NCI-H2227 (cell line): ENCODE data around the gene MRPL43.
"Not testable (repeated sequence)": the region's sequence is repeated elsewhere in the genome, so short reads cannot be mapped to it uniquely, and the experiment has no call there.

Experiments used
- DNase-seq: peaks from one replicate; lab custom pipeline; 2025; ENCODE audit not compliant: unreplicated experiment; lab: John Stamatoyannopoulos, UW

The MRPL43 gene

DNA sequence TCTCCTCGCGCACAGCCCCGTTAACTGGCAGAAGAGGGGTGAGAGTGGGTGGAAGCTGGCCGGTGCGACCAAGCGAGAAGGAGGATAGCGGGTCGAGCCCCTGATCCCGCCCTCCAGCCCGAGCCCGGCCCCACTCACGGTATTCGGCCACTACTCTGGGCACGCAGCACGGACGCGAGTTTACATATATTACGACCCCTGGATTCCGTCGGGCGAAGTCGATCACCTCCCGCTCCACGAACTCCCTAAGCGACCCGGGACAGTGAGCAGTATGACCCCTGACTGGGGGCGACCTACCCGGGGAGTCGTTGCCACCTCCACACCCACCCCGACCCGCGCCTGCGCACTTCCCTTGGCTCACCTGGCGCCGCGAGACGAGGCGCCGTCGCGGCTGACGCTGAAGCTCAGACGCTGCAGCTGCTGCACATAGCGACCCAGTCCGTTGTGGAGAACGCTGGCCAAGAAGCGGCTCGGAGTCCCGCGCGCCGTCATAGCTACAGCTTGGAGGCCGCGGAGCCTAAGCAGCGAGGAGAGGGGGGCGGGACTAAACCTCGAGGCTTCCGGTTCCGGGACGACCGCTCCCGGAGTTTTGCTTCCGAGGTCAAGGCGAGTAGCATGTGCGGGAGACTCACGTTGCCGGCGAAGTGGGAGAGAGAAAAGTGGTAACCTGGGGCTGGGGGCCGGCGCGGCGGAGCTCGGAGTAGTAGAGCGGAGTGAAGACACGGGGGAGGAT lies at the start of gene MRPL43, which contains the start of gene TWNK:
Gene MRPL43, minus strand, starts transcription at position 546 of the 733 bp plus-strand sequence. Its CDS starts 54 bp downstream, at position 492.
Gene TWNK, plus strand, starts transcription at position 592 of the 733 bp plus-strand sequence. CDS start 668 bp downstream, outside the sequence.
- DNase-seq = peak; percentile 84

DNA sequence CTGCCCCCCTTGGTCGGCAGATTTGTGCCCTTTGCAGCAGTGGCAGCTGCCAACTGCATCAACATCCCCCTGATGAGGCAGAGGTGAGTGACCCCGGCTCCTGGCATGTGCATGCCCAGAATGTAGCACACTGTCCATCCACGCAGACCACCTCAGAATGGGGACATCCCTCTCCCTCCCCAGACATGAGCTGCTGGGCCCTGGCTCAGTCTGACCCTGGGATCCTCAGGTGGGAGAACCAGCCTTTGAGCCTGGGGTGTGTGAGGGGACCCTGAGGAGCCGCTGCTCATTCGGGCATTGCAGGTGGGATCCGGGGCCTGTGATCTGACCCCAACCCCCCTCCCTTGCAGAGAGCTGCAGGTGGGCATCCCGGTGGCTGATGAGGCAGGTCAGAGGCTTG lies 49.4 kb upstream of the MRPL43 start:
- DNase-seq = no peak

DNA sequence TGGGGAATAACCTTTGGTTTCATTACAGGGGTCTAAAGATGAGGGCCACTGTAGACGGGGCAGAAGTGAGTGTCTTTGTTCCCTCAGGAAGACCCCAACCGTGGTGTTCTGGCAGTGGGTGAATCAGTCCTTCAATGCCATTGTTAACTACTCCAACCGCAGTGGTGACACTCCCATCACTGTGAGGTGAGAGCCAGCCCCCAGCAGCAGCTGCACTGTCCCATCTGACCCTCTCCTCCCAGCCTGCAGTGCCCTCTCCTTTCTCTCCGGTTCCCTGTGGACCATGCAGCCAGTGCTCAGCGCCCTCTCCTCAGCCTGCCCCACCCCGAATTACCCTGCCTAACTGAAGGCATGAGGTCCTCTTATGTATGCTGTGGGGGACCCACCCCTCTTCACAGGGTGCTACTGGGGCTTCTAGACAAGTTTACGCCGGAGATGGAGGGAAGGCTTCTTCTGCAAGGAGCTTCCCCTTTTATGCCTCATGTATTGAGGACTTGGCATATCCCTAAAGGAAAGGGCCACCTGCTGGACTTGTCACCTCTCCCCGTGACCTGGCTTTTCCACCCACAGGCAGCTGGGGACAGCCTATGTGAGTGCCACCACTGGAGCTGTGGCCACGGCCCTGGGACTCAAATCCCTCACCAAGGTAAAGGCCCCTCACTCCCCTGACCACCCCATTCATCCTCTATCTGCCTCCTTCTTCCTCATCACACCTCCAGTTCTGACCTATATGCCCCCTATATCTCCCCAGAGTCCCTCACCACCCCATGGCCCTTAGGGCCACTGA lies 48.8 kb upstream of the MRPL43 start:
- DNase-seq = no peak

DNA sequence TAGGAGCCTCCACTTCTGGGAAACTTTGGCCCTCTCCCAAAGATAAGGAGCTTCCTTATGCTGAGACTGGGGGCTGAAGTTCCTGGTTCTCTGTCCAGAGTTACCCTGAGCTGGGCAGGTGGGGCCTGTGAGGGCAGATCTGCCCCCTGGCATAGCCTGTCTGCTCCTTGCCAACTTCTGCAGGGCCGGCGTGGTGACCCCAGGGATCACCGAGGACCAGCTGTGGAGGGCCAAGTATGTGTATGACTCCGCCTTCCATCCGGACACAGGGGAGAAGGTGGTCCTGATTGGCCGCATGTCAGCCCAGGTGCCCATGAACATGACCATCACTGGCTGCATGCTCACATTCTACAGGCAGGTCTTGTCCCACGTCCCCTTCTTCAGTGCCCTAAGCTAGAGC lies 48.0 kb upstream of the MRPL43 start:
- no peak for DNase-seq

DNA sequence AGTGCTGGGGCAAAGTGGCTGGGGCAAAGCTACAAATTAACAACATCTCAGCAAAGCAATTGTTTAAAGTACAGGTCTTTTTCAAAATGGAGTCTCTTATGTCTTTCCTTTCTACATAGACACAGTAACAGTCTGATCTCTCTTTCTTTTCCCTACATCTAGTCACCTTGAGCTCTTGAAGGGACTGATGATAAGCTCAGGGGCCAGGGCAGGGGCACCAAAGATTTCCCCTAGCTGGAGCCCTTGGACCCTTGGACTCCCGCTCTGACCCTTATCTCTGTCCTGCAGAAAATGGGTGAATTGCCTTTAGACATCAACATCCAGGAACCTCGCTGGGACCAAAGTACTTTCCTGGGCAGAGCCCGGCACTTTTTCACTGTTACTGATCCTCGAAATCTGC lies 47.1 kb upstream of the MRPL43 start:
- DNase-seq = not testable (repeated sequence)

DNA sequence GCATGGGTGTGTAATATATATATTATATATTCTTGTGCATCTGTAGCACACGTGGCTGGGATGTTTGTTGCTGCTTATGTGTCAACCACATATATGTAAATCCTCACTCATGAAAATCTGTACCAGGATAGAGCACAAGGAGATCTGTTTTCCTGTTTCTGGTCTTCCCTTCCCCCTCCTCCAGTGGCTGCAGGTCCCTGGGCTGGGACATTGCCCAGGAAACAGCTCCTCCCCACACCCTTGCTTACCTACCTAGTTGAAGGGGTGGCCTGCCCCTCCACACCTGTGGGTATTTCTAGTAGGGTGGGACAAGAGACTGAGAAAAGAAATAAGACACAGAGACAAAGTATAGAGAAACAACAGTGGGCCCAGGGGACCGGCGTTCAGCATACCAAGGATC lies 46.0 kb upstream of the MRPL43 start:
- DNase-seq = no peak

DNA sequence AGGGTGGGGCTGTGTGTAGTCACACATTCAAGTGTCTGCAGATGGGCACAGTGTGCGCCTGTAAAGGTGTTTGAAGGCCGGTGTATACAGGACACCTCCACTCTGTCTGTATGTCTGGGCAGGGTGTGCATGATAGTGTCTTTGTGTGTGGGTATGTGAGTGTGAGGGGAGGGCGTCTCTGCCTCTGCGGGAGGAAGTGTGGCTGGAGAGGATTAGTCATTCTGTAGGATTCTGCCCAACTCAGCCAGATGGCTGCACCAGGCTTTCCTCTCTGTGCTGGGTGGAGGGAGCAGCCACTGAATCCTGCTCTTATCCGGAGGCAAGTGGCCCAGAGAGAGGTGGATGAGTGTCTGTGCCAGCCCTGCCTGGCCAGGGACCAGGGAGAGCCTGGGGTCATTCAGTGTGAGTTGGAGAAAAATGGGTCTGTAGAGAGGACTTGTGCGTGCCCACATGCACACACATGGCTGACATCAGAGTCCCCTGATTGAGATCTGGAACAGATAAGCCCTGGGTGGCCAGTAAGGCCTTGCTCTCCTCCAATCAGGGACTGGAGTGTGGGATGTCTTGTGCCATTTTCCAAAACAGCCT lies 45.4 kb upstream of the MRPL43 start:
- no peak for DNase-seq

DNA sequence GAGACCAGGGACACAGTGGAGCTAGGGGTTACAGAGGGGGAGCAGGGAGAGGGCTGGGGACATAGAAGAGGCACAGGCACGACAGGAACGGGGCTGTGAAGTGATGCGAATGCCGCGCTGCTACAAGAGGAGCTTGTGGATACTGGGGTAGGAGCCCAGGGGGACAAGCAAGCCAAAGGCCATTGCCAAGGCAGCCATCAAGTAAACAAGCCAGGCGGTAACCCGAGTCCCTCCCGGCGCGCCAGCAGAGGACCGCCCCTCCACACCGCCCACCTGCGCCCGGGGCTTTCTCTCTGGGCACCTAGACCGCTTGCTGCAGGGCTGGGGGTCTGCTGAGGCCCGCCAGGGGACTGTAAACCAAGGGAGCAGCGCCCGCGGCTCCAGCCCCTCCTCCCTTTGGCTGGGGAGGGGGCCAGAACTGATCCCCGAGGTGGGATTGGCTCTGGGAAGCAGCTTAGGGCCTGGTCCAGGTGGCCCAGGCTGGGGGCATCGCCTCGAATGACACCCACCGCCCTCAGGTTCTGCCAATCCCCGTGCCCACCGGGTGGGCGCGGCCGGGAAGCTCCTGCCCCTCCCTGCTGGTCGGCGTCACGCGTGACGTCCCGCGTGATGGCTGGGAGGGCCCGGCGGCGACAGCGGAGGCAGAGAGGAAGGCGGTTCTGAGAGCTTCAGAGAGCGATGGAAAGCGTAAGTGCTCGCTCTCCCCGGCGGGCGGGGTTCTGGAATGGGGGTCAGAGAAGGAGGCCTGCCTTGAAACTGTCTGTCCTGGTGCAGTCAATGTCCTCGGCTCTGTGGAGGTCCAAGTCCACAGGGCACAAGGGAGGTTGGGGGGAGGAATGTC lies 44.7 kb upstream of the MRPL43 start:
- DNase-seq = peak; percentile 77

DNA sequence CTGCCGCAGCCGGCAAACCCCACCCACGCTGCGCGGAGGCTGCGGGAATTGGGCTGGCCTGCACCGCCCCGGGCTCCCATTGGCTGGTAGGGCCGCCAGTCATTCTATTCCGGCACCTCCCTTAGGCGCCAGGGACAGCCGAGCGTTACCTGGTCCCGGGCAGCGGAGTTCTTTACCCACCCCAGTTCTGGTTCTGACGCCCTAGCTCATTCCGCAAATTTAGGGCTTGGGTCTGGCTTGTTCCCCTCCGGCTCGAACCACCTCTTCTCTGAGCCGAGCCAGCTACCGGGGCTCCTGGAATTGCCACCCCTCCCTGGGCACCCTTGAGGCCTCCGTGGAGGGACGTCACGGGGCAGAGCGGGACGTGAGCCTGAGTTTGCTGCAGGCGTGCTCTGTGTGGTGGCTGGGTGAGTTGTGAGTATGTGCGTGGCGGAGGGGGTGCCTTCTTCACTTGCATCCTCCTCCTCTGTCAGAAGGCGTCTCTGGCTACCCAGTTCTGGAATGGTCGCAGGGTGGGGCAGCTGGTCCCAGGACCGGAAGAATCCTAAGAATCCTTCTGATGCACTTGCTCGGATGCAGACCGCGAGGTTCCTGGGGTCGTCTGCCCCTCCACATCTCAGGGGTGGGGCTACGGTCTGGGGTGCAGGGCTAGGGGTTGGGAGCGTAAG lies 44.0 kb upstream of the MRPL43 start, which contains the start of the genes PDZD7 and SFXN3:
Gene PDZD7, minus strand, starts transcription at position 2 of the 668 bp plus-strand sequence. CDS start 910 bp downstream, outside the sequence.
Gene SFXN3, plus strand, starts transcription at position 107 of the 668 bp plus-strand sequence. CDS start 3,461 bp downstream, outside the sequence.
- peak; percentile 91 for DNase-seq

DNA sequence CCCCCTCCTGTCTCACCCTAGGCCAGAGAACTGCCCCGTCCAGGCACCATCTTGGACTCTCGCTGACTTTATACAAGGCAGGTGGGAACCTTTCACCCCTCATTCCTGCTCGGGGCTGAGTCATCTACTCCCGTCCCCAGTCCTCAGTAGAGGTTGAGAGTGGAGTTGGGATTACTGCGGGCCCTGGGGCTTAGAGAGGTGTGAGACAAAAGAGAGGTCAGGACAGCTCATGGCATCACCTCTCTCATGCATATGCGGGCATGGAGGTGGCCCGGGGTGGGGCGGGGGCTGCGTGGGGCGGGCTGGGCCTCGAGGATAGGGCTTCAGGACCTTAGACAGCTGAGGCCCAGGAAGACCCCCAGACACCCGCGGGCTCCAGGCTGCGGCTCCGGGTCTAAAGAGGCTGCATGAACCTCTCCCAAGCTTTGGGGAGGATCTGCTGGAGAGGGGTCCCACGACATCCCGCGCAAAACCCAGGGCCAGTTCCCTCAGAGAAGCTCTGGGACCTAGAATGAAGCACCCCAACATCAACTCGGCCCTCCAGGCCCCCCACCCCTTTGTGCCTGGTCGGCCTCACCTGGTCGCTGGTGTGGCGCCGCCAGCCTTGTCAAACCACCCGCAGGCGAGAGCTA lies 43.3 kb upstream of the MRPL43 start:
- no peak for DNase-seq

DNA sequence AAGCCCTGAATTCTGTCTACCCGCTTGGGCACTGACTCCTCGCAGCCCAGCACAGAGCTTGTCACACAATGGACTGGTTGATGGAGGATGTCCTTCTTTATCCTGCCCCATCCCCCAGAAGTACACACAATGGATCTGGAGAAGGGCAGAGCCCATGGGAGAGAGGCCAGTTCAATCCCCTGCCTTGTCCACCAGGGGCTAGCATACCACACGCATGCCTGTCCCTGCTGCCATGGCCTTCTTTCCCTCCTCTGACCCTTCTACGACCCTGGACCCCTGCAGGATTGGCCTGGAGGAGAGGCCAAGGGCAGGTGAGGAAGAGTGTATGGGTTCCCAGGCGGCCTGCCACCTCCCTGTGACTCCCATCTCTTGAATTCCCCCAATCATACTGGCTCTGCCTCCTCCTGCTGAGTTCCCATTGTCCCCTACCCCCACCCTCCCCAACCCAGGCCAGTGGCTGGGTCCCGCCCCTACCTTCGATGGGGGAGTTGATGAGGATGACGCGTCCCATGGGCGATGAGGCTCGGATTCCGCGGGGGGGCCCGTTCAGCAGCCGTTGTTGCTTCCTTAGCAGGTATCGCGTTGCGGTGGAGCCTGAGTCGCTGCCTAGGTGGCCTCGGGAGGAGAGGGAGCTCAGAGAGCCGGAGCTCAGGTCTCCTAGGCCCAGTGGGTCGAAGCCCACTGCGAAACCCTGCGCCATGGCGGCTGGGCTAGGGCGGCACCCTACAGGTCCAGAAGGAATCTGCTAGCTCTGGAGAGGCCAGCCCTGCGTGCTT lies 42.4 kb upstream of the MRPL43 start:
- no peak for DNase-seq

DNA sequence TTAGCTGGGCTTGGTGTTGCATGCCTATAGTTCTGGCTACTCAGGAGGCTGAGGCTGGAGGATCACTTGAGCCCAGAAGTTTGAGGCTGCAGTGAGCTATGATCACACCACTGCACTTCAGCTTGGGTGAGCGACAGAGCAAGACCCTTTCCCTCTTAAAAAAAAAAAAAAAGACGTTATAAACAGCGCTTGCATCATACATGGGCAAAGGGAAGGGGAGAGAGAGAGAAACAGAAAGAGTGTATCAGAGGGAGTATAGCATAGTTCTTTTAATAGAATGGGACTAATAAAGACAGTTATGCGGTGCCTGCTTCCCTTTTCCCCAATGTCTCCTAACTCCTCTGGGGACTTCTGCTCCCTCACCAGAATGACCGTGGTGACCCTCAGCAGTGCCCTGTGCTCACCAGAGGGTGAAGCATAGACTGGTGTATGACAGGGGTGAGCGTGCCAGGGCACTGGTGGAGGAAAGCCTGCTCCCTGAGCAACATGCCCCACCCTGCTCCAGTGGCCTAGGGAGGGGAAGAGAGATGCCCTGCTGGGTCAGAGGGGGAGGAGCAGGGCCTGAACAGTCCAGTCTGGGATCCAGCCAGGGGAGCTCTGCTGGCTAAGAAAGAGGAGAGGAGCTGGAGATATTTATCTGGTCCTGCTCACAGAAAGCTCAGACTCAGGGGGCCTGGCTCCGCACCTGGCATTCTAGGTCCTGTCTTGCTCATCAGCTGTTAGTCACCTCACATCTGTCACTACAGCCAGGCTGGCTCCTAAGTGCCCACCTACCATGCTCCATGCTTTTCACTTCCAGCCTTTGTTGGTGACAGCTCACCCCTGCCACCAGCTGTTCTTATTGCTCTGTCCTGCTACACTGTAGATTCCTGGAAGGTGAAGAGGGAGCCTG lies 41.4 kb upstream of the MRPL43 start:
- no peak for DNase-seq

DNA sequence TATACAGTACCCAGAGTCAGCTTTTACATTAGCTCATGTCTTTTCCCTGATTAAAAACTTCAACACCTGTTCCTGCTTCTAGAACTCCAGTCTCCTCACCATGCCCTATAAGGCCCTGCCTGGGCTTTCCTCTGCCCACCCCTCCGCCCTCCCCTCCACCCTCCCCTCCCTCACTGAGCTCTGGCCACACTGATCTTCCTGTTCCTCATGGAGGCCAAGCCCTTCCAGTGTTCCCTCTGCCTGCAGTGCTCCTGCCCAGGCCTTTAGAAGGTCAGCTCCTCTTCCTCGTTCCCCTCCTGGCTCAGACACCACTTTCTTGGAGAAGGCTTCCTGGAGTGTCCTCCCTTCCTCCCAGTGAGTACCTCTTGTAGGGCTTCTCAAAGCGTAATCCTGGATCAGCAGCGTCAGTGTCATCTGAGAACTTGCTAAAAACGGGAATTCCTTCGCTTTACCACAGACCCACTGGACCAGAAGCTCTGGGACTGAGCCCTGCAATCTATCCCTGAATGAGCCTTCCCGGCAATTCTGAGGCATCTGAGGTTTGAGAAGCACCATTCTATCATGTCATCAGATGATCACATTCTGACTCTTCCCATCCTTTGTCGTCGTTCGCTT lies 39.9 kb upstream of the MRPL43 start:
- no peak for DNase-seq

DNA sequence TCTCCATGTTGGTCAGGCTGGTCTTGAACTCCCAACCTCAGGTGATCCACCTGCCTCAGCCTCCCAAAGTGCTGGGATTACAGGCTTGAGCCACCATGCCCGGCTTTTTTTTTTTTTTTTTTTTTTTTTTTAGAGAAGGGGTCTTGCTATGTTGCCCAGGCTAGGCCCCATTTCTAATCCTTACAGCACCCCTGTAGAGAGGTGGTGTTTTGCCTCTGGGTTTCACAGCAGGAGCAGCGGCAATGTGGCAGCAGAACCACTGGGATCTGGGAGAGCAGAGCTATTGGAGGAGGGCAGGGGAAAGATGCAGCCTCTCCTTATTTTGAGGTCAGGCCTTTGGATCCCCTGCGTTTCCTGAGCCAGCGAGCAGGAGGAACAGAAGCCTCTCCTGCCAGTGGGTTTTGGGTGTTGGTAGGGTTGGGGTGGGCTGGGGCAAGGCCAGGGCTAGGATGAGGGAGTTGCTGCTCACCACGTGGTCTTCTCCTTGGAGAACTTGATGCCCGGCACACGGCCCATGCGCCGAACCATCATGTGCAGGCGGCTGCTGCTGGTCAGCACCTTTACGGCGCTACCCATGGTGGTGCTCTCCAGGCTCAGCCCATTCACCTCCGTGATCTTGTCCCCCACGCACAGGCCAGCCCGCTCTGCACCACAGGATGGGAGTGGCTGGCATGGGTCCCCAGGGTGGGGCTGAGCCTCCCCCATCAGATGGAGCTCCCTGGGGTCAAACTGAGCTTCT lies 35.8 kb upstream of the MRPL43 start:
- DNase-seq = no peak

DNA sequence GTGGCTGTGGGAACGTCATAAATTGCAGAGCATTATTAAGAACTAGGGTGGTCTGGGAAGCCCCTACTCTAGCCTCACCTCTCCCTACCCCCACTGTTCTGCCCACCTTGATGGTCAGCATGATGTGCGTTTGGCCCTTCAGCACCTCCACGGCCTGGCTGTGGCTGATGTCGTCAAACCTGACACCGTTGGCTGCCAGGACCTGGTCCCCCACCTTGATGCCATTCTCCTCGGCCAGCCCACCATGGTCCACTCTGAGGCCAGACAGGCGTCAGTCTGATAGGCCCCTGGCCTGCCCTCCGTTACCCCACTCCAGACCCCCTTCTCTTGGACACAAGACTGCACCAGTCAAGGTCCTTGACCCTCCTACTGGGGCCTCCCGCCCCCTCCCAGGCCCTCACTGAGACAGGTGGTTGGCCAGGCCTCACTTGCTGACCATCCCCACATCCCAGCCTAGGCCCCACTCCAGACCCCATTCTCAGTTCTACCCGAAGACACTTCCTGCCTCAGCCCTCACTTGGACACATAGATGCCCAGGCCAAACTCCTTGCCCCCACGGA lies 34.5 kb upstream of the MRPL43 start:
- DNase-seq = no peak

DNA sequence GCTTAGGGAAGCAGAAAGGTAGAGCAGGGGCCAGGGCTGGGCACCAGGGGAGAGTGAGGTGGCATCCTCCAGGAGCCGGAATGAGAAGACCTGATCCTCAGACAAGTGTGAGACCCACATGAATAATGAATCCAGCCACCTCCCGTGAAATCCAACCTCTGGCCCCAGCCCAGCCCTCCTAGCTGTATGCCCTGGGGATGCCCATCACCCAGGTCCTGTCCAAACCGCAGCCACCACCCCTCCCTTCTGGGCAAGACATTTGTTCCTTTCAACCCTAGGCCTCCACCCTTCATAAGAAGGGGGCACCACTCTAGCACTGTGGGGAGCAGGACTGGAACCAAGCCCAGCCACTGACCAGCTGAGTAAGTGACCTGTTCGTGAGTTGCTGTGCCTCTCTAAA lies 33.9 kb upstream of the MRPL43 start:
- DNase-seq = no peak
